HepG2 (cell line): Measurements from ENCODE around the gene MIF4GD. TPM values are rescaled to one million over a fixed set of nuclear protein-coding genes. Genes with fewer than 3 reads are reported as not detected.

ENCODE experiments used
- ATM ChIP-seq: fragments of 450-650 bp; IDR thresholded peaks from 2 replicates; pipeline ENCODE4 v1.7.1; 2017; ENCODE audit warnings: mild to moderate bottlenecking, borderline replicate concordance
- KLF13 ChIP-seq: sonication (generic); formaldehyde crosslinking; IDR thresholded peaks from 2 replicates; pipeline ENCODE4 v1.4.0; 2020; ENCODE audit warnings: mild to moderate bottlenecking, missing genetic modification reagents
- KMT2B ChIP-seq: IDR thresholded peaks from 2 replicates; pipeline ENCODE4 v1.6.1; 2016; ENCODE audit warnings: missing genetic modification reagents, missing compliant biosample characterization
- MAZ ChIP-seq, 2 experiments: sonication (generic) in 1 of 2; formaldehyde crosslinking in 1 of 2; IDR thresholded peaks; 2 replicates each; pipeline versions ENCODE4 v1.5.0 to v1.6.1; 2012 to 2020; ENCODE audit warnings: low read depth in 2 of 2, mild to moderate bottlenecking in 2 of 2, borderline replicate concordance in 1 of 2, improper control_type of control experiment in 1 of 2, low read length in 1 of 2, missing genetic modification reagents in 1 of 2, moderate library complexity in 1 of 2
- MEF2D ChIP-seq: sonication (generic); formaldehyde crosslinking; IDR thresholded peaks from 2 replicates; pipeline ENCODE4 v1.5.1; 2020; ENCODE audit warnings: mild to moderate bottlenecking, missing genetic modification reagents
- MXD1 ChIP-seq: sonication (generic); formaldehyde crosslinking; IDR thresholded peaks from 2 replicates; pipeline ENCODE4 v1.4.0; 2020; ENCODE audit warnings: mild to moderate bottlenecking, missing genetic modification reagents
- NKX3-1 ChIP-seq: sonication (generic); formaldehyde crosslinking; IDR thresholded peaks from 2 replicates; pipeline ENCODE4 v1.5.0; 2020; ENCODE audit warnings: missing genetic modification reagents
- STAT5B ChIP-seq: sonication (generic); formaldehyde crosslinking; IDR thresholded peaks from 2 replicates; pipeline ENCODE4 v1.4.0; 2020; ENCODE audit warnings: missing genetic modification reagents
- TCF7L2 ChIP-seq: IDR thresholded peaks from 2 replicates; pipeline ENCODE4 v1.6.1; 2011; ENCODE audit warnings: mild to moderate bottlenecking, low read depth, low read length, moderate library complexity
- ZBTB42 ChIP-seq: sonication (generic); formaldehyde crosslinking; IDR thresholded peaks from 2 replicates; pipeline ENCODE4 v1.5.0; 2020; ENCODE audit warnings: mild to moderate bottlenecking, missing genetic modification reagents
- ZBTB44 ChIP-seq: sonication (generic); formaldehyde crosslinking; IDR thresholded peaks from 2 replicates; pipeline ENCODE4 v1.4.0; 2020; ENCODE audit warnings: missing genetic modification reagents
- ZKSCAN1 ChIP-seq: fragments of 150-350 bp; IDR thresholded peaks from 2 replicates; pipeline ENCODE4 v1.6.1; 2014; ENCODE audit warnings: low read length
- ZMYM2 ChIP-seq: sonication (generic); formaldehyde crosslinking; IDR thresholded peaks from 2 replicates; pipeline ENCODE4 v1.8.0; 2022; ENCODE audit warnings: mild to moderate bottlenecking, missing genetic modification reagents
- ZNF260 ChIP-seq: sonication (generic); formaldehyde crosslinking; IDR thresholded peaks from 2 replicates; pipeline ENCODE4 v1.4.0; 2020; ENCODE audit warnings: missing genetic modification reagents, low read depth, mild to moderate bottlenecking, borderline replicate concordance
- ZNF354B ChIP-seq: sonication (generic); formaldehyde crosslinking; IDR thresholded peaks from 2 replicates; pipeline ENCODE4 v1.8.0; 2022; ENCODE audit warnings: mild to moderate bottlenecking, missing genetic modification reagents
- ZNF512B ChIP-seq: sonication (generic); formaldehyde crosslinking; IDR thresholded peaks from 2 replicates; pipeline ENCODE4 v1.5.1; 2020; ENCODE audit warnings: missing genetic modification reagents, mild to moderate bottlenecking, borderline replicate concordance
- polyA plus RNA-seq, 8 experiments: library from polyadenylated mRNA; depleted of rRNA in 3 of 8; stranded (reverse) in 7 of 8; unstranded in 1 of 8; fragments of >200 nt; fragmentation: Illumina TruSeq in 4 of 8; extraction: Trizol in 4 of 8; gene quantifications; 2 replicates each; pipeline versions ENCODE4 v1.2.1 to v1.2.3, GENCODE V29; 2011 to 2016; ENCODE audit warnings: low read depth in 4 of 8, missing spikeins in 1 of 8, mixed read lengths in 1 of 8; ENCODE audit not compliant: insufficient read depth in 1 of 8
- total RNA-seq, 5 experiments: library from RNA; depleted of rRNA; stranded (reverse); fragments of >200 nt; fragmentation: Illumina TruSeq; extraction: Trizol; gene quantifications; 2 replicates each; pipeline ENCODE4 v1.2.3, GENCODE V29; 2016; ENCODE audit warnings: low read depth in 1 of 5
- TF ChIP-seq, protein P1 (sequence below): sonication (generic); formaldehyde crosslinking; IDR thresholded peaks from 2 replicates; pipeline ENCODE4 v1.4.0; 2020; ENCODE audit warnings: missing genetic modification reagents

The MIF4GD gene
- total and polyA plus RNA-seq, 2 of the 13 experiments (the other 11 are each of a cell fraction or from before 2014, with no cell fraction given) = 14.0 to 28.0 TPM

DNA sequence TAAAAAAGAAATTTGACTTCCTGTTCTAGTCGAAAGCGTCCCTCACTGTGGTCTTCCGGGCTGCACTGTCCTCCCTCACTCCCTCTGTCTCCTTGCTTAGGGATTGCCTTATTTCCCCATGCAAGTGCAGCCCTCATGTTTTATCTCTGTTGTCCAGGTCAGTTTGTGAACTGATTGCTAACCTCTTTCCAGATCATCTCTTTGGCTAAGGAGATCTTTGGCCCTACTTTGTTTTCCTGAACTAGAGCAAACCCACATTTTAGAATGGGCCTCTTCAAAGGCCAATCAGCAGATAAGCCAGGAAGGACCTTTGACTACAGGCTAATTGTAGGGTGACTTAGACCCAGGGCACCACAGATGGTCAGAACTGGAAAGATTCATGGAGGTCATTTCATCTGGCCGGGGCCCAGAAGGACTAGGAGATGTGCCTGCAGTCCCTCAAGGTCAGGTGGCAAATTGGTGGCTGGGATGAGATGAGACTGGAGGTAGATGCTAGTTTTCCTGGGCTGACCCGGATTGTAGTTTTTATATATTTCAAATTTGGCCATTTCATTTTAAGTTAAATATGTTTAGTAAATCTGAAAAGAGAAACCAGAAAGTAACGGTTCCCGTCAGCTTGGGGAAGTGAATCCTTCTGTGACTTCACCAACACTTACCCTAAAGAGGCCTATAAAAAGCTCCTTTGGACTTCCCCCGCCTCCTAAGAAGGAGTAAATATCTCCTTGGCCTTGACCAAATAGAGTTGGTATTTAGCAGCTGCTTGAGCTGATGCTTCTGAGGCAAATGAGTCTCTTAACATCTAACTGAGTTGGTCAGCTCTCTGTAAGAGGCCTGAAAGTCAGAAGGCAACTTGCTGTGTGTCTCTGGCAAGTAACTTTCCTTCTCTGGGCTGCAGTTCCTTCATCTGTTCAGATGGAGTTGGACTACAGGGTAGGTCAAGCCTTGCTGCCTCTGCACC, 24.4 kb upstream of the MIF4GD start (continued):
- no peak for TF ChIP-seq MAZ (IDR thresholded peaks at IDR 0.05; ENCODE audit: borderline replicate concordance, low read depth, low read length)
- no peak; the same call in 1 of the 2 replicates for TF ChIP-seq MAZ (CRISPR knock-in tag; IDR thresholded peaks at IDR 0.05; ENCODE audit: low read depth)
- no peak for TF ChIP-seq ZMYM2
- no peak; the same call in 1 of the 2 replicates for TF ChIP-seq TCF7L2
- TF ChIP-seq MXD1 (CRISPR knock-in tag) = no peak
- no peak for TF ChIP-seq ZBTB44 (CRISPR knock-in tag)
- TF ChIP-seq ATM = no peak
- no peak for TF ChIP-seq ZNF354B (CRISPR knock-in tag)
- peak; percentile 20; the same call in 1 of the 2 replicates for TF ChIP-seq ZNF512B (CRISPR knock-in tag)
- no peak for TF ChIP-seq ZBTB42 (CRISPR knock-in tag)
- TF ChIP-seq KLF13 = no peak
- TF ChIP-seq ZKSCAN1 = no peak
- TF ChIP-seq NKX3-1 (CRISPR knock-in tag) = no peak
- no peak for TF ChIP-seq ZNF260 (CRISPR knock-in tag)
- no peak for TF ChIP-seq STAT5B
- TF ChIP-seq, protein P1, sequence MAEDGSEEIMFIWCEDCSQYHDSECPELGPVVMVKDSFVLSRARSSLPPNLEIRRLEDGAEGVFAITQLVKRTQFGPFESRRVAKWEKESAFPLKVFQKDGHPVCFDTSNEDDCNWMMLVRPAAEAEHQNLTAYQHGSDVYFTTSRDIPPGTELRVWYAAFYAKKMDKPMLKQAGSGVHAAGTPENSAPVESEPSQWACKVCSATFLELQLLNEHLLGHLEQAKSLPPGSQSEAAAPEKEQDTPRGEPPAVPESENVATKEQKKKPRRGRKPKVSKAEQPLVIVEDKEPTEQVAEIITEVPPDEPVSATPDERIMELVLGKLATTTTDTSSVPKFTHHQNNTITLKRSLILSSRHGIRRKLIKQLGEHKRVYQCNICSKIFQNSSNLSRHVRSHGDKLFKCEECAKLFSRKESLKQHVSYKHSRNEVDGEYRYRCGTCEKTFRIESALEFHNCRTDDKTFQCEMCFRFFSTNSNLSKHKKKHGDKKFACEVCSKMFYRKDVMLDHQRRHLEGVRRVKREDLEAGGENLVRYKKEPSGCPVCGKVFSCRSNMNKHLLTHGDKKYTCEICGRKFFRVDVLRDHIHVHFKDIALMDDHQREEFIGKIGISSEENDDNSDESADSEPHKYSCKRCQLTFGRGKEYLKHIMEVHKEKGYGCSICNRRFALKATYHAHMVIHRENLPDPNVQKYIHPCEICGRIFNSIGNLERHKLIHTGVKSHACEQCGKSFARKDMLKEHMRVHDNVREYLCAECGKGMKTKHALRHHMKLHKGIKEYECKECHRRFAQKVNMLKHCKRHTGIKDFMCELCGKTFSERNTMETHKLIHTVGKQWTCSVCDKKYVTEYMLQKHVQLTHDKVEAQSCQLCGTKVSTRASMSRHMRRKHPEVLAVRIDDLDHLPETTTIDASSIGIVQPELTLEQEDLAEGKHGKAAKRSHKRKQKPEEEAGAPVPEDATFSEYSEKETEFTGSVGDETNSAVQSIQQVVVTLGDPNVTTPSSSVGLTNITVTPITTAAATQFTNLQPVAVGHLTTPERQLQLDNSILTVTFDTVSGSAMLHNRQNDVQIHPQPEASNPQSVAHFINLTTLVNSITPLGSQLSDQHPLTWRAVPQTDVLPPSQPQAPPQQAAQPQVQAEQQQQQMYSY (CRISPR knock-in tag) = peak; percentile 73
- TF ChIP-seq KMT2B (CRISPR knock-in tag) = no peak
- peak; percentile 72 for TF ChIP-seq MEF2D (CRISPR knock-in tag)
